K562 (cell line): ENCODE results near the gene FCGR3B.
"Not testable (repeated sequence)": the region's sequence is repeated elsewhere in the genome, so short reads cannot be mapped to it uniquely, and the experiment has no call there.

Source experiments
- ARNT ChIP-seq, 2 experiments: fragments of 450-650 bp; IDR thresholded peaks; 2 replicates each; pipeline ENCODE4 v1.6.1; 2016; ENCODE audit warnings: mild to moderate bottlenecking in 1 of 2
- CTCF ChIP-seq, 3 experiments: IDR thresholded peaks in 2 of 3; conservative IDR thresholded peaks in 1 of 3; 2 replicates each; pipeline ENCODE4 v1.5.1; 2011 to 2012; ENCODE audit warnings: low read length in 3 of 3, mild to moderate bottlenecking in 3 of 3, control low read depth in 2 of 3, improper control_type of control experiment in 1 of 3, inconsistent platforms in 1 of 3, low read depth in 1 of 3, mixed read lengths in 1 of 3, moderate library complexity in 1 of 3; ENCODE audit not compliant: insufficient read depth in 2 of 3
- GTF3C2 ChIP-seq: IDR thresholded peaks from 3 replicates; pipeline ENCODE4 v1.6.1; 2011; ENCODE audit warnings: borderline replicate concordance, mild to moderate bottlenecking, moderate library complexity; ENCODE audit not compliant: insufficient read length; ENCODE audit errors: extremely low read depth
- HDGF ChIP-seq: fragments of 450-650 bp; IDR thresholded peaks from 2 replicates; pipeline ENCODE4 v1.6.1; 2016
- JUND ChIP-seq, 2 experiments: IDR thresholded peaks; 2 replicates in 1 of 2; 3 replicates in 1 of 2; pipeline ENCODE4 v1.6.1; 2011; ENCODE audit warnings: borderline replicate concordance in 2 of 2, low read depth in 2 of 2, low read length in 2 of 2, improper control_type of control experiment in 1 of 2, missing biosample characterization in 1 of 2, missing genetic modification characterization in 1 of 2, missing genetic modification reagents in 1 of 2
- KDM5B ChIP-seq: fragments of 200-600 bp; sonication (generic); IDR thresholded peaks from 2 replicates; pipeline ENCODE4 v1.6.1; 2012; ENCODE audit warnings: low read depth, mild to moderate bottlenecking, moderate library complexity, low read length, control low read depth, inconsistent platforms; ENCODE audit not compliant: insufficient replicate concordance
- SPI1 ChIP-seq: IDR thresholded peaks from 2 replicates; pipeline ENCODE4 v1.6.1; 2011; ENCODE audit warnings: low read depth, low read length, control low read depth, borderline replicate concordance
- SRF ChIP-seq, 2 experiments: fragments of 250-450, 450-650 bp in 1 of 2; sonication (Bioruptor Pico) in 1 of 2; sonication (generic) in 1 of 2; formaldehyde crosslinking; IDR thresholded peaks; 2 replicates each; pipeline versions ENCODE4 v1.5.0 to v1.5.1; 2020 to 2022; ENCODE audit warnings: mild to moderate bottlenecking in 1 of 2, missing genetic modification reagents in 1 of 2
- TAF1 ChIP-seq: IDR thresholded peaks from 2 replicates; pipeline ENCODE4 v1.6.1; 2011; ENCODE audit warnings: mild to moderate bottlenecking, low read length, moderate library complexity; ENCODE audit not compliant: insufficient read depth, control insufficient read depth, severe bottlenecking; ENCODE audit errors: extremely low read depth
- ZBTB49 ChIP-seq: sonication (generic); formaldehyde crosslinking; IDR thresholded peaks from 2 replicates; pipeline ENCODE4 v1.8.0; 2022; ENCODE audit warnings: missing genetic modification reagents, mild to moderate bottlenecking, borderline replicate concordance
- ZNF668 ChIP-seq: fragments of 250-450 bp; sonication (Bioruptor Pico); IDR thresholded peaks from 2 replicates; pipeline ENCODE4 v1.8.0; 2022; ENCODE audit warnings: mild to moderate bottlenecking, inconsistent platforms

- not testable (repeated sequence) for TF ChIP-seq CTCF (IDR thresholded peaks at IDR 0.05 in 2 of 3, conservative IDR thresholded peaks at IDR 0.05 in 1 of 3; ENCODE audit: insufficient read depth in 2 of 3, low read depth in 1 of 3, low read length in 3 of 3); SPI1; ZNF668 (CRISPR knock-in tag); HDGF; SRF (CRISPR knock-in tag; IDR thresholded peaks at IDR 0.05); JUND (IDR thresholded peaks at IDR 0.05; ENCODE audit: borderline replicate concordance, low read depth, low read length); TAF1; ZBTB49 (CRISPR knock-in tag)
- TF ChIP-seq ARNT (IDR thresholded peaks at IDR 0.05) (peak in 1 of 2 experiments; percentile 45; a peak in 1 of 4 replicates), GTF3C2 (peak; percentile 86), JUND (tag; IDR thresholded peaks at IDR 0.05; ENCODE audit: borderline replicate concordance, low read depth, low read length) (0 out of 3 replicates have a peak, but pooled peaks have one; percentile 20), KDM5B (peak; percentile 53)
These were observed 19.1 kb downstream of the FCGR3B start for GRCh38 chr1:161611866-161612321.
